Mononuclear cell (primary cell): ENCODE measurements around the gene CXCL16. TPM values are rescaled to one million over a fixed set of nuclear protein-coding genes. Genes with fewer than 3 reads are reported as not detected.
"Not testable (repeated sequence)": the region's sequence is repeated elsewhere in the genome, so short reads cannot be mapped to it uniquely, and the experiment has no call there.

Experiments
- H3K27me3 ChIP-seq: 2 replicates; pipeline ENCODE4 v1.6.0; 2011; ENCODE audit warnings: low read length, control low read depth; ENCODE audit not compliant: insufficient read depth
- H3K4me1 ChIP-seq: 2 replicates; pipeline ENCODE4 v1.5.1; 2011; ENCODE audit warnings: mild to moderate bottlenecking, low read length, control low read depth; ENCODE audit not compliant: insufficient read depth
- H3K4me3 ChIP-seq: 2 replicates; pipeline ENCODE4 v1.5.1; 2011; ENCODE audit warnings: mild to moderate bottlenecking, low read length, moderate library complexity
- H3K9me3 ChIP-seq: 2 replicates; pipeline ENCODE4 v1.5.1; 2011; ENCODE audit warnings: low read depth, mild to moderate bottlenecking, control low read depth, low read length
- total RNA-seq: library from RNA; depleted of rRNA; stranded (reverse); fragments of >200 nt; gene quantifications from one replicate; pipeline ENCODE4 v1.2.3, GENCODE V29; 2012

Gene CXCL16
- total RNA-seq, 1 donor = 32.6 TPM

DNA sequence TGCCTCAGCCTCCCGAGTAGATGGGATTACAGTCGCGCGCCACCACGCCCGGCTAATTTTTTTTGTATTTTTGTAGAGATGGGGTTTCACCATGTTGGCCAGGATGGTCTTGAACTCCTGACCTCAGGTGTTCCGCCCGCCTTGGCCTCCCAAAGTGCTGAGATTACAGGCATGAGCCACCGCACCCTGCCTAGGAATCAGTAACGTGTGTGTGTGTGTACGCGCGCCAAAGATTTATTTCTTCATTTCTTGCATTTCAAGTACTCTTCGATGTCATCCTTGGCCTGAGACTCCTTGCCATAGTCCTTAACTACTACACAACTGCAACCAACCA is 35.2 kb downstream of the CXCL16 start:
- H3K4me3 ChIP-seq = peak overlapping the region; percentile 81
- H3K9me3 ChIP-seq, H3K27me3 ChIP-seq: not testable (repeated sequence)
- H3K4me1 ChIP-seq = peaks cover 27% of the 10 kb centered on the region

DNA sequence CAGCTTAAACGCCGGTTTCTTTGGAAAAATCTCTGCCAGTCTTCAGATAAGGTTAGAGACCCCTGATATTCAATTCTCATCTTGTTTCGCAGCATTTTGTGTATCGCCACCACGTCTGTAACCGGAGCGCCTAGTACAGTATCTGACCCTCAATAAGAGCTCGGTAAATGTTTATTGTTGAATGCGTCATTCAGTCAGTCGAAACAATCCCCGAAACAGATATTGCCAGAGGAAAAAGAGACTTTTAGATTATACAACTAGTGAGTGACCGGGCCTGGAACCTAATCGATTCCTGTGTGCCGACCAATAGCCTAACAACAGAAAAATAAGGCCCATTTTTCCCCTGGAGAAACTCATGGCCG is 36.4 kb downstream of the CXCL16 start:
- no peaks in the 10 kb centered on the region for H3K9me3 ChIP-seq
- H3K4me1 ChIP-seq = peaks cover 24% of the 10 kb centered on the region
- no peaks in the 10 kb centered on the region for H3K27me3 ChIP-seq
- H3K4me3 ChIP-seq = peak overlapping the region; percentile 81

DNA sequence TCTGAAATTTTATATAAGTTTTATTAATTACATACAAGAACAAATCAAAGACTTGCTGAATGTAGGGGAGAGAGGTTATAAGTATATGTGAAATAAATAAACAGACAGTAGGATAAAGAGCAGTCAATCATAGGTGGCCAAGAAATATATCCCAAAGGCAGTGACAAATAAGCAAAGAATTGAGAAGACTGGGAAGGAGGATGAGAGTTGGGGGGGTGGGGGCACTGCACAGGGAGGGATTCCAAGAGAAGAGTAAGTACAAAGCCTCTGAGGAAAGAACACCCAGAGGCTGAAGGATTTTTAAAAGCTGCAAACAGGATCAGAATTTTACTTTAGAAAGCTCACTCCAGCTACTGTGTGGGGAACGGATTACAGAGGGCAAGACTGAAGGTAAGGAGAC is 38.6 kb downstream of the CXCL16 start:
- Histone ChIP-seq H3K4me3 (no peak overlapping the region), H3K4me1 (peaks cover 24% of the 10 kb centered on the region), H3K9me3 (no peaks in the 10 kb centered on the region), H3K27me3 (no peaks in the 10 kb centered on the region)

DNA sequence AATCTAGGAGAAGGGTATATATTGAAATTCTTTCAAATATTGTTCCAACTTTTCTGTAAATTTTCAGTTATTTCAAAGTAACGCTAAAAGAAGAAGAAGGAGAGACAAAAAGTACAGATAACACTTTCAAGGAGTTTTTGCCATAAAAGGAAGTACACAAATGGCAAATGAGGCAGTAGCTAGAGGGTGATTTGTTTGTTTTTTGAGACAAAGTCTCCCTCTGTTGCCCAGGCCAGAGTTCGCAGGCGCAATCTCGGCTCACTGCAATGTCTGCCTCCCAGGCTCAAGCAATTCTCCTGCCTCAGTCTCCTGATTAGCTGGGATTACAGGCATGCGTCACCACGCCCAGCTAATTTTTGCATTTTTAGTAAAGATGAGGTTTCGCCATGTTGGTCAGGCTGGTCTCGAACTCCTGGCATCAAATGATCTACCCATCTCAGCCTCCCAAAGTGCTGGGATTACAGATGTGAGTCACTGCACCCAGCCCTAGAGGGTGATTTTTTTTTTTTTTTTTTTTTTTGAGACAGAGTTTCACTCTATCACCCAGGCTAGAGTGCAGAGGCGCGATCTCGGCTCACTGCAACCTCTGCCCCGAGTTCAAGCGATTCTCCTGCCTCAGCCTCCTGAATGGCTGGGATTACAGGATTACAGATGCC is 40.2 kb downstream of the CXCL16 start:
- H3K27me3 ChIP-seq, H3K4me3 ChIP-seq, H3K9me3 ChIP-seq: not testable (repeated sequence)
- H3K4me1 ChIP-seq = peaks cover 21% of the 10 kb centered on the region

DNA sequence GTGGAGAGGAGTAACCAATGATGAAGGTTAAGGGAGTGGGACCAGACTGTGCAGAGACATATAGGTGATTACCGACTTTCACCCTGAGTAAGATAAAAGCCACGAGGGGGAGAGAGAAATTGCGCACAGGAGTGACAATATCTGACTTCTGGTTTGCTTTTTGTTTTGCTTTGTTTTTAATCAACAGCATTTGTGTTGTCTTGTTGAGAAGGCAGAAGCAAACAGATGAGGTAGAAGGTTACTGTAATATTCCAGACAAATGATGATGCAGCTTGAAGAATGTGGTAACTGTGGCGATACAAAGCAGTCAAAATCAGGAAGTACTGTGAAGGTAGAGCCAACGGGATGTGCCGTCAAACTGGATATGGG is 43.3 kb downstream of the CXCL16 start:
- H3K27me3 ChIP-seq = no peaks in the 10 kb centered on the region
- no peaks in the 10 kb centered on the region for H3K4me1 ChIP-seq
- no peaks in the 10 kb centered on the region for H3K9me3 ChIP-seq
- H3K4me3 ChIP-seq = no peak overlapping the region

DNA sequence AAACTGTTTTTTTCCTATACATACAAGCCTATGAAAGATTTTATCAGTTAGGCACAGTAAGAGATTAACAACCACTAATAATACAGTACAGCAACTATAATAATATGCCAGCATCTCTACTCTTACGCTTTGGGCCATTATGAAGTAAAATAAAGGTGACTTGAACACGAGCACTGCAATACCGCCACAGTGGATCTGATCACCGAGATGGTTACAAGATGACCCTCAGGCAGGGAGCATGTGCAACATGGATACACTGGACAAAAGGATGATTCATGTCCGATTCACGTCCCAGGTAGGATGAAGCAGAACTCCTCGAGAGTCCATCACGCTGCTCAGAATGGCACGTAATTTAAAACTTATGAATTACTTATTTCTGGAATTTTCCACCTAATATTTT is 46.3 kb downstream of the CXCL16 start:
- Histone ChIP-seq H3K4me3 (no peak overlapping the region), H3K27me3 (no peaks in the 10 kb centered on the region), H3K4me1 (no peaks in the 10 kb centered on the region), H3K9me3 (no peaks in the 10 kb centered on the region)

DNA sequence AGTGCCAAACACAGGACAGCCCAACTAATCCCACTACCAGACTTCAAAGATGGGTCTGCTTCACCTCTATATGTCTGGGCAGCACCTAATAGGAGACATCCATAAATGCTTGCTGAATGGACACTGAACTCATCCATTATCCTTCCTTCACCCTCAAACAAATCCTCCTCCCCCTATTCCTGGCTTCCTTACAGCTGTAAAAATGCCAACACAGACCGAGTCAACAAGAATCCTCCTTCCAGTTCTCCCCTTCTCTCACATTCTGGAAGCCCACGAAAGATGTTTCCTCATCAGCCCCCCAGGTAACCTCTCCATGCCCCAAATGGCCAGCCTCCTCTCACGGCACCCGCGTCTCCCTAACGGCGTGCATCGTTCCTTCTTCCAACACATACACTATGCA is 48.0 kb downstream of the CXCL16 start:
- Histone ChIP-seq H3K4me3 (no peak overlapping the region), H3K27me3 (no peaks in the 10 kb centered on the region), H3K9me3 (no peaks in the 10 kb centered on the region), H3K4me1 (no peaks in the 10 kb centered on the region)

DNA sequence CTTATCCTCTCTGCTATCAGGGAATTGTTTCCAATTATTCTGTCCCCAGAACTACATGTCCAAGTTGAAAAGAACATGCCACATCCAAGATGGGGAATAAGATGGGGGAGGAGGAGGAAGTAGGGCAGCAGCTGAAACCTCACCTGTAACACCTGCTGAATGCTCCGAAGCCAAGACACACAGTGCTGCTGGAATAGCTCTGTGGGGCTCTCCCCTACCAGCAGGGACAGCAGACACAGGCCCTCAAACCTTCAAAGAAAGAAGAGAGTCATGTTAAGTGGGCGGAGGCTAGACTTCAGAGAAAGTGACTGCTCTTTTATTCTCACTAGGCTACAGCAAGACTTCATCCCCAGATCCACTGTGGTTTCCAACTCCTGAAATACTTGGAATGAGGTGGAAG is 49.0 kb downstream of the CXCL16 start:
- no peaks in the 10 kb centered on the region for H3K9me3 ChIP-seq
- H3K4me3 ChIP-seq = no peak overlapping the region

DNA sequence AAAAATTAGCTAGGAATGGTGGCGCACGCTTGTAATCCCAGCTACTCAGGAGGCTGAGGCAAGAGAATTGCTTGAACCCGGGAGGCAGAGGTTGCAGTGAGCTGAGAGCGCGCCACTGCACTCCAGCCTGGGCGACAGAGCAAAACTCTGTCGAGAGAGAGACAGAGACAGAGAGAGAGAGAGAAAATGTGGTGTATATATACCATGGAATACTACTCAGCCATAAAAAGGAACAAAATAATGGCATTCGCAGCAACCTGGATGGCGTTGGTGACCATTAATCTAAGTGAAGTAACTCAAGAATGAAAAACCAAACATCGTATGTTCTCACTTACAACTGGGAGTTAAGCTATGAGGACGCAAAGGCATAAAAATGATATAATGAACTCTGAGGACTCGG is 49.9 kb downstream of the CXCL16 start:
- not testable (repeated sequence) for H3K4me3 ChIP-seq, H3K27me3 ChIP-seq, H3K4me1 ChIP-seq, H3K9me3 ChIP-seq

More for the DNA sequence above, 49.0 kb downstream of the CXCL16 start:
- no peaks in the 10 kb centered on the region for H3K4me1 ChIP-seq
- H3K27me3 ChIP-seq = no peaks in the 10 kb centered on the region

DNA sequence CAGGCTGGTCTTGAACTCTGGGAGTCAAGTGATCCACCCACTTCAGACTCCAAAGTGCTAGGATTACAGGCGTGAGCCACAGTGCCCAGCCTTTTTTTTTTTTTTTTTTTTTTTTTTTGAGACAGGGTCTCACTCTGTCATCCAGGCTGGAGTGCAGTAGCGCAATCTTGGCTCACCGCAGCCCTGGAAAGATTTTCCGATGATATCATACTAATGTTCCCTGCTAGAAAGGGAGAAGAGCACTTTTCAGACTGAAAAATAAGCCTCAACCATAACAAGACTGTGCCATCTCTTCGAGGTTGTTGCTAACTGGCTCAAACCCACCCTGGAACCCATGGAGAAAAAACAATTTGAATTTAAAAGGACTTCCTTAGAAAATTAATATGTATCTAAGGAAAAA is 56.0 kb downstream of the CXCL16 start:
- not testable (repeated sequence) for H3K4me3 ChIP-seq, H3K27me3 ChIP-seq, H3K4me1 ChIP-seq, H3K9me3 ChIP-seq

Other genes with a start within 250 kb of the CXCL16 start
- gene SPNS2, start 241.0 kb downstream of the CXCL16 start, total RNA-seq = 0.10 TPM
- gene MYBBP1A, start 184.5 kb downstream of the CXCL16 start, total RNA-seq = 24.6 TPM
- gene GGT6, start 179.4 kb downstream of the CXCL16 start, total RNA-seq = not detected
- gene SMTNL2, start 155.4 kb downstream of the CXCL16 start, total RNA-seq = not detected
- gene ALOX15, start 98.2 kb downstream of the CXCL16 start, total RNA-seq = not detected
- 16.3 TPM for gene PELP1, start 35.8 kb downstream of the CXCL16 start, total RNA-seq
- 201 TPM for gene ARRB2, start 29.3 kb downstream of the CXCL16 start, total RNA-seq
- gene MED11, start 8.5 kb downstream of the CXCL16 start, total RNA-seq = 4.8 TPM
- 1.3 TPM for gene ZMYND15, start 95 bp downstream of the CXCL16 start, total RNA-seq
- gene TM4SF5, start 32.0 kb upstream of the CXCL16 start, total RNA-seq = not detected
- not detected for gene VMO1, start 46.4 kb upstream of the CXCL16 start, total RNA-seq
- gene GLTPD2, start 49.0 kb upstream of the CXCL16 start, total RNA-seq = not detected
- 41.5 TPM for gene PSMB6, start 56.2 kb upstream of the CXCL16 start, total RNA-seq
- 7.9 TPM for gene PLD2, start 67.2 kb upstream of the CXCL16 start, total RNA-seq
- 68.8 TPM for gene MINK1, start 93.4 kb upstream of the CXCL16 start, total RNA-seq
- 26.4 TPM for gene C17orf107, start 159.6 kb upstream of the CXCL16 start, total RNA-seq
- 2.2 TPM for gene CHRNE, start 163.2 kb upstream of the CXCL16 start, total RNA-seq
- 4.2 TPM for gene GP1BA, start 192.3 kb upstream of the CXCL16 start, total RNA-seq
- 17.1 TPM for gene SLC25A11, start 200.1 kb upstream of the CXCL16 start, total RNA-seq
- 19.3 TPM for gene RNF167, start 200.3 kb upstream of the CXCL16 start, total RNA-seq
- 414 TPM for gene PFN1, start 208.6 kb upstream of the CXCL16 start, total RNA-seq
- gene ENO3, start 211.2 kb upstream of the CXCL16 start, total RNA-seq = 3.9 TPM
- 30.4 TPM for gene SPAG7, start 227.9 kb upstream of the CXCL16 start, total RNA-seq
- gene CAMTA2, start 247.7 kb upstream of the CXCL16 start, total RNA-seq = 12.9 TPM